ENCODE data around the gene KRT7. TPM values are rescaled to one million over a fixed set of nuclear protein-coding genes. Genes with fewer than 3 reads are reported as not detected.
A peak's percentile ranks its signal among the peaks of the same experiment; 100 is the strongest.

The KRT7 gene
- total and polyA plus RNA-seq, 9 of the 15 experiments (the other 6 are each of a cell fraction or from before 2014, with no cell fraction given): 1.4 TPM; not detected in 8

DNA sequence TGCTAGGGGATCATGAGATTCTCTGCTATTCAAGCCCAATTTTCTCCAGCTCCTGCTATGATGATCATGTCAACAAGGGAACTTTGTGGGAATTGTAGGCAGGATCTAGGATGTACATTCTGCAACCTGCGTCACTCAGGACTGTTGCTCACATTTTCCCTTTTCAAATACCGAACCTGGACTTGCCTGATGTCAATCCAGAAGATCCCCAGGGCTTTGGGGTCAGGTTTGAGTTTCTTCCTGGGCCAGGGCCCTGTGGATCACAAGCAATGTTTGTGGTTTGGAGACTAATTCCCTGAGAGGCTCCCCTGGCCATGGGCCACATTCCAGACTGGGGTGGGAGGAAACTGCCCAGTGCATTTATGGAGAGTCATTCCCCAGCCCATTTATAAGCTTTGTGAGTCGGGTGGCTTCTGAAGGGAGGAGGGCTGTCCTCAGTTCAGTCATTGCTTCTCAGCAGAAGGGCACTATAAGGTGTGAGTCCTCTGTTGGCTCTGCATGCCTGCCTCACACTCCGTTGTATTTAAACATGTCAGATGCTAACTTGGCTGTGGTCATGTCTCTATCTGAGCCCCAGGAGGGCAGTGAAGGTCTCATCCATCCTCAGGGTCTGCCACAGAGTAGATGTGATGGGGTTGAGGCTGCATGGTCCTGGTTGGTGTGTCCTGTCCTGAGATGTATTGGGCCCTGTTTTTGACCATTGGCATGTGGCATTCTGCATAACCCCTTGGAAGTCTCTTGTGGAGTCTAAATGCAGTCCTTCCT is 47.9 kb downstream of the KRT7 start:
- intact Hi-C loops (cut with micrococcal nuclease): no loop called here
- Histone ChIP-seq H3K79me2 (ENCODE audit: control insufficient read depth, insufficient read depth, low read length) (no peaks in the 10 kb centered on the region), H3K9me1 (ENCODE audit: control insufficient read depth, insufficient read depth, low read length) (no peaks in the 10 kb centered on the region), H3K4me3 (no peak overlapping the region), H4K20me1 (replicated peaks; ENCODE audit: control insufficient read depth, insufficient read depth, low read length) (no peaks in the 10 kb centered on the region; the same call in 1 of the 2 replicates), H2AFZ (ENCODE audit: low read depth, low read length) (no peak overlapping the region), H3K9ac (ENCODE audit: insufficient read depth in 1 of 2, low read depth in 2 of 2, low read length in 2 of 2) (no peak overlapping the region), H3K4me2 (ENCODE audit: insufficient read depth, low read length) (no peak overlapping the region), H3K27ac (ENCODE audit: extremely low read depth, low read depth, low read length) (no peak overlapping the region), H3K27me3 (ENCODE audit: control insufficient read depth in 2 of 2, insufficient read depth in 2 of 2, low read length in 2 of 2) (peaks cover 0 to 11% of the 10 kb centered on the region in 2 experiments; a peak in 2 of 5 replicates), H3K36me3 (ENCODE audit: control insufficient read depth, insufficient read depth, low read length) (no peaks in the 10 kb centered on the region), H3K4me1 (replicated peaks in 1 of 2; ENCODE audit: control insufficient read depth in 2 of 2, insufficient read depth in 2 of 2, low read length in 2 of 2) (peaks cover 6 to 22% of the 10 kb centered on the region in 2 experiments; a peak in 4 of 5 replicates), H3K9me3 (replicated peaks; ENCODE audit: control insufficient read depth, insufficient read depth, low read depth, low read length) (no peaks in the 10 kb centered on the region)
- in situ Hi-C loops (cut with MboI): no loop called here
- POLR2A ChIA-PET: interaction anchor here (0.6 to 0.9 kb wide), 3 partner anchors 14 to 297 kb away, joined by 3 read pairs; no protein-coding TSS in a partner anchor
- CTCF ChIA-PET (ENCODE audit: low intra/inter-chr PET ratio): no interaction called here
- ATAC-seq: no peak; the same call in 1 of the 3 replicates
- FAIRE-seq: no peak
- WGBS (ENCODE audit: insufficient coverage, low coverage, missing lambda C conversion rate): 3% methylated on average over 4 of the region's 4 CpGs
- BruUV-seq (replicated peaks): no TSS peak
- DNase-seq (ENCODE audit: extremely low read depth in 1 of 4, low spot score in 3 of 4): no peak
- TF ChIP-seq, protein P1, sequence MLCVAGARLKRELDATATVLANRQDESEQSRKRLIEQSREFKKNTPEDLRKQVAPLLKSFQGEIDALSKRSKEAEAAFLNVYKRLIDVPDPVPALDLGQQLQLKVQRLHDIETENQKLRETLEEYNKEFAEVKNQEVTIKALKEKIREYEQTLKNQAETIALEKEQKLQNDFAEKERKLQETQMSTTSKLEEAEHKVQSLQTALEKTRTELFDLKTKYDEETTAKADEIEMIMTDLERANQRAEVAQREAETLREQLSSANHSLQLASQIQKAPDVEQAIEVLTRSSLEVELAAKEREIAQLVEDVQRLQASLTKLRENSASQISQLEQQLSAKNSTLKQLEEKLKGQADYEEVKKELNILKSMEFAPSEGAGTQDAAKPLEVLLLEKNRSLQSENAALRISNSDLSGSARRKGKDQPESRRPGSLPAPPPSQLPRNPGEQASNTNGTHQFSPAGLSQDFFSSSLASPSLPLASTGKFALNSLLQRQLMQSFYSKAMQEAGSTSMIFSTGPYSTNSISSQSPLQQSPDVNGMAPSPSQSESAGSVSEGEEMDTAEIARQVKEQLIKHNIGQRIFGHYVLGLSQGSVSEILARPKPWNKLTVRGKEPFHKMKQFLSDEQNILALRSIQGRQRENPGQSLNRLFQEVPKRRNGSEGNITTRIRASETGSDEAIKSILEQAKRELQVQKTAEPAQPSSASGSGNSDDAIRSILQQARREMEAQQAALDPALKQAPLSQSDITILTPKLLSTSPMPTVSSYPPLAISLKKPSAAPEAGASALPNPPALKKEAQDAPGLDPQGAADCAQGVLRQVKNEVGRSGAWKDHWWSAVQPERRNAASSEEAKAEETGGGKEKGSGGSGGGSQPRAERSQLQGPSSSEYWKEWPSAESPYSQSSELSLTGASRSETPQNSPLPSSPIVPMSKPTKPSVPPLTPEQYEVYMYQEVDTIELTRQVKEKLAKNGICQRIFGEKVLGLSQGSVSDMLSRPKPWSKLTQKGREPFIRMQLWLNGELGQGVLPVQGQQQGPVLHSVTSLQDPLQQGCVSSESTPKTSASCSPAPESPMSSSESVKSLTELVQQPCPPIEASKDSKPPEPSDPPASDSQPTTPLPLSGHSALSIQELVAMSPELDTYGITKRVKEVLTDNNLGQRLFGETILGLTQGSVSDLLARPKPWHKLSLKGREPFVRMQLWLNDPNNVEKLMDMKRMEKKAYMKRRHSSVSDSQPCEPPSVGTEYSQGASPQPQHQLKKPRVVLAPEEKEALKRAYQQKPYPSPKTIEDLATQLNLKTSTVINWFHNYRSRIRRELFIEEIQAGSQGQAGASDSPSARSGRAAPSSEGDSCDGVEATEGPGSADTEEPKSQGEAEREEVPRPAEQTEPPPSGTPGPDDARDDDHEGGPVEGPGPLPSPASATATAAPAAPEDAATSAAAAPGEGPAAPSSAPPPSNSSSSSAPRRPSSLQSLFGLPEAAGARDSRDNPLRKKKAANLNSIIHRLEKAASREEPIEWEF (CRISPR knock-in tag; IDR thresholded peaks at IDR 0.05): no peak
- TF ChIP-seq, protein P2, sequence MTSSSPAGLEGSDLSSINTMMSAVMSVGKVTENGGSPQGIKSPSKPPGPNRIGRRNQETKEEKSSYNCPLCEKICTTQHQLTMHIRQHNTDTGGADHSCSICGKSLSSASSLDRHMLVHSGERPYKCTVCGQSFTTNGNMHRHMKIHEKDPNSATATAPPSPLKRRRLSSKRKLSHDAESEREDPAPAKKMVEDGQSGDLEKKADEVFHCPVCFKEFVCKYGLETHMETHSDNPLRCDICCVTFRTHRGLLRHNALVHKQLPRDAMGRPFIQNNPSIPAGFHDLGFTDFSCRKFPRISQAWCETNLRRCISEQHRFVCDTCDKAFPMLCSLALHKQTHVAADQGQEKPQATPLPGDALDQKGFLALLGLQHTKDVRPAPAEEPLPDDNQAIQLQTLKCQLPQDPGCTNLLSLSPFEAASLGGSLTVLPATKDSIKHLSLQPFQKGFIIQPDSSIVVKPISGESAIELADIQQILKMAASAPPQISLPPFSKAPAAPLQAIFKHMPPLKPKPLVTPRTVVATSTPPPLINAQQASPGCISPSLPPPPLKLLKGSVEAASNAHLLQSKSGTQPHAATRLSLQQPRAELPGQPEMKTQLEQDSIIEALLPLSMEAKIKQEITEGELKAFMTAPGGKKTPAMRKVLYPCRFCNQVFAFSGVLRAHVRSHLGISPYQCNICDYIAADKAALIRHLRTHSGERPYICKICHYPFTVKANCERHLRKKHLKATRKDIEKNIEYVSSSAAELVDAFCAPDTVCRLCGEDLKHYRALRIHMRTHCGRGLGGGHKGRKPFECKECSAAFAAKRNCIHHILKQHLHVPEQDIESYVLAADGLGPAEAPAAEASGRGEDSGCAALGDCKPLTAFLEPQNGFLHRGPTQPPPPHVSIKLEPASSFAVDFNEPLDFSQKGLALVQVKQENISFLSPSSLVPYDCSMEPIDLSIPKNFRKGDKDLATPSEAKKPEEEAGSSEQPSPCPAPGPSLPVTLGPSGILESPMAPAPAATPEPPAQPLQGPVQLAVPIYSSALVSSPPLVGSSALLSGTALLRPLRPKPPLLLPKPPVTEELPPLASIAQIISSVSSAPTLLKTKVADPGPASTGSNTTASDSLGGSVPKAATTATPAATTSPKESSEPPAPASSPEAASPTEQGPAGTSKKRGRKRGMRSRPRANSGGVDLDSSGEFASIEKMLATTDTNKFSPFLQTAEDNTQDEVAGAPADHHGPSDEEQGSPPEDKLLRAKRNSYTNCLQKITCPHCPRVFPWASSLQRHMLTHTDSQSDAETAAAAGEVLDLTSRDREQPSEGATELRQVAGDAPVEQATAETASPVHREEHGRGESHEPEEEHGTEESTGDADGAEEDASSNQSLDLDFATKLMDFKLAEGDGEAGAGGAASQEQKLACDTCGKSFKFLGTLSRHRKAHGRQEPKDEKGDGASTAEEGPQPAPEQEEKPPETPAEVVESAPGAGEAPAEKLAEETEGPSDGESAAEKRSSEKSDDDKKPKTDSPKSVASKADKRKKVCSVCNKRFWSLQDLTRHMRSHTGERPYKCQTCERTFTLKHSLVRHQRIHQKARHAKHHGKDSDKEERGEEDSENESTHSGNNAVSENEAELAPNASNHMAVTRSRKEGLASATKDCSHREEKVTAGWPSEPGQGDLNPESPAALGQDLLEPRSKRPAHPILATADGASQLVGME (CRISPR knock-in tag; IDR thresholded peaks at IDR 0.05): peak; percentile 51; the same call in 1 of the 2 replicates
- TF ChIP-seq PCBP2 (IDR thresholded peaks at IDR 0.05; ENCODE audit: low read depth, low read length, poor library complexity, severe bottlenecking): no peak
- TF ChIP-seq MIER1 (IDR thresholded peaks at IDR 0.05; ENCODE audit: low read depth): no peak
- no peak for TF ChIP-seq ZNF134 (CRISPR knock-in tag; conservative IDR thresholded peaks at IDR 0.05)
- TF ChIP-seq, protein P3, sequence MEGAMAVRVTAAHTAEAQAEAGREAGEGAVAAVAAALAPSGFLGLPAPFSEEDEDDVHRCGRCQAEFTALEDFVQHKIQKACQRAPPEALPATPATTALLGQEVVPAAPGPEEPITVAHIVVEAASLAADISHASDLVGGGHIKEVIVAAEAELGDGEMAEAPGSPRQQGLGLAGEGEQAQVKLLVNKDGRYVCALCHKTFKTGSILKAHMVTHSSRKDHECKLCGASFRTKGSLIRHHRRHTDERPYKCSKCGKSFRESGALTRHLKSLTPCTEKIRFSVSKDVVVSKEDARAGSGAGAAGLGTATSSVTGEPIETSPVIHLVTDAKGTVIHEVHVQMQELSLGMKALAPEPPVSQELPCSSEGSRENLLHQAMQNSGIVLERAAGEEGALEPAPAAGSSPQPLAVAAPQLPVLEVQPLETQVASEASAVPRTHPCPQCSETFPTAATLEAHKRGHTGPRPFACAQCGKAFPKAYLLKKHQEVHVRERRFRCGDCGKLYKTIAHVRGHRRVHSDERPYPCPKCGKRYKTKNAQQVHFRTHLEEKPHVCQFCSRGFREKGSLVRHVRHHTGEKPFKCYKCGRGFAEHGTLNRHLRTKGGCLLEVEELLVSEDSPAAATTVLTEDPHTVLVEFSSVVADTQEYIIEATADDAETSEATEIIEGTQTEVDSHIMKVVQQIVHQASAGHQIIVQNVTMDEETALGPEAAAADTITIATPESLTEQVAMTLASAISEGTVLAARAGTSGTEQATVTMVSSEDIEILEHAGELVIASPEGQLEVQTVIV (CRISPR knock-in tag; IDR thresholded peaks at IDR 0.05; ENCODE audit: borderline replicate concordance): no peak

All from K562 (cell line).